GM18499 (cell line): ENCODE measurements around the gene HIPK3.

ENCODE experiments used
- ATAC-seq: cut with Tn5 transposase; IDR thresholded peaks from one replicate; pipeline ENCODE4 v1.9.1; 2021; ENCODE audit warnings: moderate number of reproducible peaks; ENCODE audit not compliant: insufficient read depth, unreplicated experiment

HIPK3 gene

DNA sequence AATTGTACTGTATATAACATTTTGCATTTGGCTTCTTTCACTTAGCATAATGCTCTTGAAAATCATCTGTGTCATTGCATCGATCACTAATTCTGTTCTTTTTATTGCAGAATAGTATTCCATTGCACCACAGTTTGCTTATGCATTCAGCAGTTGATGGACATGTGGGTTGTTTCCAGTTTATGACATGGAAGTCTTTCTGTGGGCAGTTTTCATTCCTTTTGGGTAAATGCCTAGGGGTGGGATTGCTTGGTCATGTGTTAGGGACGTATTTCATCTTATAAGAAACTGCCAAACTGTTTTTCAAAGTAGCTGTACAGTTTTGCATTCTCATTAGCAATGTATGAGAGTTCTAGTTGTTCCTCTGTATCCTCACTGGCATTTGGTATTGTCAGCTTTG, 127.0 kb downstream of the HIPK3 start:
- ATAC-seq = no peak

DNA sequence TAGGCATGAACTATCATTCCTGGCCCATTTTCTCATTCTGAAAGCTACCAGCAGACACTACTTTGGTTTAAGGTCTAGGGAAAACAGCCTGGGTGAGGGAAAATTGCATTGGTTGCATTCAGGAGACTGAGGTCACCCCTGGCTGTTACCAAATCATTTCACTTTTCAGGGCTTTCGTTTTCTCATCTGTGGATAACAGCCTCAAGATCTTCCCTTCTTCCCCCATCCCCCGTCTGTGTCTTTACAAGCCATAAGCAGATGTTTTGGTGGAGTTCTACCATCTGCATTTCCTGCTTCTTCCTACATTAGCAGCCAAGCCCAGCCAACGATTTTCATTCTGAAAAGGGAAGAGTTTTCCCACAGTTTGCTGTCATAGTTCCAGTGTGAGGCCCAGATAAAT, 130.4 kb downstream of the HIPK3 start:
- ATAC-seq = no peak

GRCh38 chr11:33387996-33388395, 130.8 kb downstream of the HIPK3 start:
- no peak for ATAC-seq

GRCh38 chr11:33388793-33389525, 131.8 kb downstream of the HIPK3 start:
- ATAC-seq = no peak

GRCh38 chr11:33389635-33390034, 132.5 kb downstream of the HIPK3 start:
- no peak for ATAC-seq

- ATAC-seq = no peak
These were observed 134.0 kb downstream of the HIPK3 start for GRCh38 chr11:33390944-33391892.

DNA sequence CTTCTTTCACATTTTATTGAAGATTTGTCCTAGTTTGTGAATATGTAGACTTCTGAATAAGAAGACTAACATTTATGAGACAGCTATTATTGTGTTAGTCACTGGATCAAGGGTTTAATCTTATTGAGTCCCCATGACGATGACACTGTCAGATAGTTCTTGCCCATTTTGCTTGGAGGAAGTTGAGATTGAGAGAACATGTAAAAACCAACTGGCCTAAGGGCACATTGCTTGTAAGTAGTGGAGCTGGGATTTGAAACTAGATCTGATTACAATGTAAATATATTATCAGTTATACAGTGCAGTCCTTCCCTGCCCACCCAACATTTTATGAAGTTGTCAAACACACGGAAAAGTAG, 134.7 kb downstream of the HIPK3 start:
- no peak for ATAC-seq

DNA sequence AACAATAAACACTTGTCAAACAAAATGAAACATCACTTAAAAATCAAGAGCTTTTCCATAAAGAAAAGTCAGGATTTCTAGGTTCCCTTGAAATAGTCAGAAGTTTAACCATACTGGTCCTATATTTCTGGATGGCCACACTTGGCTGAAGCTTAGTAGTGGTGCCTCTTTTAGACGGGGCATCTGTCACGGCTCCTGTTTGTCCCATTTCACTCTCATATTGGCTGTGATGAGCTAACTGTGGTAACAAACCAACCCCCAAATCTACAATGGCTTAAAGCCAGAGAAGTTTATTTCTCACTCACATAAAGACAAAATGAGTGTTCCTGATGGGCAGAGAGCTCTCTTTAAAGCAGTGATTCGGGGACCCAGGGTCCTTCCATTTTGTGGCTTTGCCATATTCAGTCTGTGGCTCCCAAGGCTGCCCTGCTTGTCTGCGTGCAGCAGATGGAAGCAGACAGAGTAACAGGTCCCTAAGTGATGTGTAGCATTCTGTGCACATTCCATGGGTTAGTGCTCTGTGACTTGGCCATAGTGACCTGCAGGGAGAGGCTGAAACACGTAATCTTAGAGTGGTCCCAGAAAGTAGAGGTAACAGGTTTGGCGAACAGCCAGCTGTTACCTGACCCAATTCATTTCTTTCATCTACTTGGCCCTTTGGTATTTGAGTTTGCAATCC, 137.4 kb downstream of the HIPK3 start:
- no peak for ATAC-seq

DNA sequence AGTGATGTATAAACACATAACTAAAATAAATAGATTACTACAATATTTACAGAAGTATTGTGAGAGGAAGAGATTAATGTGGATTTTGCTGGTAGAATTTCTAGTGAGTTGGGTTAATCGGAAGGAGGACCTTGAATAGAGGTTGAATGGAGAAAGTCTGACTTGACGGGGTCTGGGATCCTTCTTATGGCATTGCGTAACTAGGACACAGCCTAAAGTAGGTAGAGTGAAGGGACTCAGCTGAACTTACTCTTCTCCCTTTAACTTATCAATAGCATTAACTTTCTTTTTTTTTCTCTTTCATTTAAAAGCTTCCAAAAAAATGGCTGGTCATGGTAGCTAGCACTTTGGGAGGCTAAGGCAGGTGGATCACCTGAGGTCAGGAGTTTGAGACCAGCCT, 139.2 kb downstream of the HIPK3 start:
- no peak for ATAC-seq

- ATAC-seq = no peak
These were observed 142.2 kb downstream of the HIPK3 start for GRCh38 chr11:33399421-33399820.

- ATAC-seq = no peak
These were observed 144.9 kb downstream of the HIPK3 start for GRCh38 chr11:33402066-33402465.

- ATAC-seq = no peak
These were observed 146.2 kb downstream of the HIPK3 start for GRCh38 chr11:33403344-33403743.

DNA sequence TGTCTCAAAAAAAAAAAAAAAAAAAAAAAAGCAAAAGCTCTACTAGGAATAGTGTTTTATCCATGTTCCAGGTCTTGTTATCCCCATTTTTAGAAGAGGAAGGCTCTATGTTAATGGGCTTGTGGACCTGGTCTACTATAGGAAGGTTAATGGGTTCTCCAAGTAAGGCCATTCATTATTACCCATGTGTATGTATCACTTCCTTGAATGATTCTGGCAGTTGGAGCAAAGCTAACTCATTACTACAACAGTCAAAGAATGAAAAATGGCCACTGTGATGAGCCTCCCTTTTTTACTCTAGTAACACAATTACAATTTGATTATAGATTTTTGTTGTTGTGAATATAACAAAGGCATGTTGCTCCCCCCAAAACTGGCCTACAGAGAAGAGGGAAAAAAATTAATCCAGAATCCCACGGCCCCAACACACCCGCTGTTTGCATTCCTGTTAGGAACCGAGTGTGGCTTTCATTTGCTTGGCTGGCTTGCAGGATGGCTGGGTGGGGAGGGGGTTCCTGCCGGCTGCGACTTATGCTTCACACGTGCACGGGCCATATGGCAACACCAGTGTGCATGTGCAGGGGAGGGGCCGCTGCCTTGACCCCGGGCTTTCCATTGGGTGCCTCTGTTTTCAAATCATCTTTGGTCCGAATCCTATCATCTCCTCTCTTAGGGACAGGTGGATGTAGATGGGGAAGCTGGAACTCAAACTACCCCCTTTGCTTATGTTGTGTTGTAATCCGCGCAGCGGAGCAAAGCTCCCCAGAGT, 148.8 kb downstream of the HIPK3 start:
- no peak for ATAC-seq
